Measurements from ENCODE around the gene XYLT1.

- TF ChIP-seq, protein P1, sequence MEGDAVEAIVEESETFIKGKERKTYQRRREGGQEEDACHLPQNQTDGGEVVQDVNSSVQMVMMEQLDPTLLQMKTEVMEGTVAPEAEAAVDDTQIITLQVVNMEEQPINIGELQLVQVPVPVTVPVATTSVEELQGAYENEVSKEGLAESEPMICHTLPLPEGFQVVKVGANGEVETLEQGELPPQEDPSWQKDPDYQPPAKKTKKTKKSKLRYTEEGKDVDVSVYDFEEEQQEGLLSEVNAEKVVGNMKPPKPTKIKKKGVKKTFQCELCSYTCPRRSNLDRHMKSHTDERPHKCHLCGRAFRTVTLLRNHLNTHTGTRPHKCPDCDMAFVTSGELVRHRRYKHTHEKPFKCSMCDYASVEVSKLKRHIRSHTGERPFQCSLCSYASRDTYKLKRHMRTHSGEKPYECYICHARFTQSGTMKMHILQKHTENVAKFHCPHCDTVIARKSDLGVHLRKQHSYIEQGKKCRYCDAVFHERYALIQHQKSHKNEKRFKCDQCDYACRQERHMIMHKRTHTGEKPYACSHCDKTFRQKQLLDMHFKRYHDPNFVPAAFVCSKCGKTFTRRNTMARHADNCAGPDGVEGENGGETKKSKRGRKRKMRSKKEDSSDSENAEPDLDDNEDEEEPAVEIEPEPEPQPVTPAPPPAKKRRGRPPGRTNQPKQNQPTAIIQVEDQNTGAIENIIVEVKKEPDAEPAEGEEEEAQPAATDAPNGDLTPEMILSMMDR (conservative IDR thresholded peaks at IDR 0.05), result no peak
- TF ChIP-seq EZH2 (IDR thresholded peaks at IDR 0.05; ENCODE audit: low read depth), result no peak
Observed at GRCh38 chr16:17475104-17475503, 4.3 kb upstream of the XYLT1 start.

Measured in PC-9 (cell line).